Measurements from ENCODE around the gene HDDC2. TPM values are rescaled to one million over a fixed set of nuclear protein-coding genes. Genes with fewer than 3 reads are reported as not detected.

HDDC2 gene
- total RNA-seq, 2 experiments from 2014 or later, result 19.4 to 21.6 TPM

- no peak for DNase-seq
- no peak for ATAC-seq (ENCODE audit: poor library complexity)
- Histone ChIP-seq H3K4me1 (ENCODE audit: insufficient read depth, low read length) (no peaks in the 10 kb centered on the region), H3K4me3 (ENCODE audit: low read length) (no peak overlapping the region), H3K9me3 (ENCODE audit: control insufficient read depth in 1 of 2, insufficient read depth in 1 of 2, low read length in 2 of 2) (peaks cover 0 to 3% of the 10 kb centered on the region in 2 experiments), H3K36me3 (ENCODE audit: insufficient read depth, low read length) (no peaks in the 10 kb centered on the region), H3K27me3 (ENCODE audit: control insufficient read depth in 1 of 2, insufficient read depth in 2 of 2, low read length in 2 of 2) (no peaks in the 10 kb centered on the region), H3K27ac (ENCODE audit: low read depth in 1 of 2, low read length in 2 of 2) (no peak overlapping the region)
- H3K4me3 Mint-ChIP-seq, result no peak overlapping the region
- H3K4me1 Mint-ChIP-seq (ENCODE audit: low read depth), result no peaks in the 10 kb centered on the region
- no peak overlapping the region for H3K27ac Mint-ChIP-seq
- intact Hi-C loops (cut with DNase I, micrococcal nuclease), result no loop called here
- peaks cover 23% of the 10 kb centered on the region for H3K27me3 Mint-ChIP-seq
- H3K36me3 Mint-ChIP-seq (ENCODE audit: low read depth), result no peaks in the 10 kb centered on the region
- ChIA-PET CTCF (no interaction called here), POLR2A (no interaction called here)
- no peak for TF ChIP-seq CTCF (IDR thresholded peaks at IDR 0.05)
- no peaks in the 10 kb centered on the region for H3K9me3 Mint-ChIP-seq
Observed at GRCh38 chr6:125250511-125250910, 51.3 kb downstream of the HDDC2 start.

- Mint-ChIP-seq H3K27ac (no peak overlapping the region), H3K36me3 (ENCODE audit: low read depth) (no peaks in the 10 kb centered on the region), H3K9me3 (peaks cover 2% of the 10 kb centered on the region), H3K4me1 (ENCODE audit: low read depth) (no peaks in the 10 kb centered on the region), H3K27me3 (peaks cover 23% of the 10 kb centered on the region), H3K4me3 (no peak overlapping the region)
- ATAC-seq (ENCODE audit: poor library complexity) (no peak), DNase-seq (no peak)
- Histone ChIP-seq H3K27me3 (ENCODE audit: control insufficient read depth in 1 of 2, insufficient read depth in 2 of 2, low read length in 2 of 2) (no peaks in the 10 kb centered on the region), H3K4me3 (ENCODE audit: low read length) (no peak overlapping the region), H3K4me1 (ENCODE audit: insufficient read depth, low read length) (no peaks in the 10 kb centered on the region), H3K9me3 (ENCODE audit: control insufficient read depth in 1 of 2, insufficient read depth in 1 of 2, low read length in 2 of 2) (peaks cover 0 to 4% of the 10 kb centered on the region in 2 experiments), H3K27ac (ENCODE audit: low read depth in 1 of 2, low read length in 2 of 2) (no peak overlapping the region), H3K36me3 (ENCODE audit: insufficient read depth, low read length) (no peaks in the 10 kb centered on the region)
- POLR2A ChIA-PET, result no interaction called here
- intact Hi-C loops (cut with DNase I, micrococcal nuclease), result no loop called here
- TF ChIP-seq CTCF (IDR thresholded peaks at IDR 0.05), result no peak
- CTCF ChIA-PET, result no interaction called here
Observed at GRCh38 chr6:125248136-125248535, 53.6 kb downstream of the HDDC2 start.

- H3K27ac ChIP-seq (ENCODE audit: low read depth in 1 of 2, low read length in 2 of 2), result no peak overlapping the region
- Mint-ChIP-seq H3K4me3 (no peak overlapping the region), H3K36me3 (ENCODE audit: low read depth) (no peaks in the 10 kb centered on the region), H3K27me3 (peaks cover 23% of the 10 kb centered on the region), H3K27ac (no peak overlapping the region), H3K4me1 (ENCODE audit: low read depth) (no peaks in the 10 kb centered on the region), H3K9me3 (peaks cover 14% of the 10 kb centered on the region)
- ATAC-seq (ENCODE audit: poor library complexity), result no peak
- no peak for DNase-seq
- H3K4me1 ChIP-seq (ENCODE audit: insufficient read depth, low read length), result no peaks in the 10 kb centered on the region
- TF ChIP-seq CTCF (IDR thresholded peaks at IDR 0.05), result no peak
- intact Hi-C loops (cut with DNase I, micrococcal nuclease), result no loop called here
- H3K9me3 ChIP-seq (ENCODE audit: control insufficient read depth in 1 of 2, insufficient read depth in 1 of 2, low read length in 2 of 2), result peaks cover 0 to 4% of the 10 kb centered on the region in 2 experiments
- CTCF ChIA-PET, result no interaction called here
- no peaks in the 10 kb centered on the region for H3K36me3 ChIP-seq (ENCODE audit: insufficient read depth, low read length)
- POLR2A ChIA-PET, result no interaction called here
- H3K4me3 ChIP-seq (ENCODE audit: low read length), result no peak overlapping the region
- no peaks in the 10 kb centered on the region for H3K27me3 ChIP-seq (ENCODE audit: control insufficient read depth in 1 of 2, insufficient read depth in 2 of 2, low read length in 2 of 2)
Observed at GRCh38 chr6:125246566-125246965, 55.2 kb downstream of the HDDC2 start.

All from CD4-positive, alpha-beta T cell (primary cell).